Measurements from ENCODE around the gene PLRG1. TPM values are rescaled to one million over a fixed set of nuclear protein-coding genes. Genes with fewer than 3 reads are reported as not detected.

PLRG1 gene
- total and polyA plus RNA-seq, 4 donors: 27.2 to 51.5 (median 29.9) TPM

DNA sequence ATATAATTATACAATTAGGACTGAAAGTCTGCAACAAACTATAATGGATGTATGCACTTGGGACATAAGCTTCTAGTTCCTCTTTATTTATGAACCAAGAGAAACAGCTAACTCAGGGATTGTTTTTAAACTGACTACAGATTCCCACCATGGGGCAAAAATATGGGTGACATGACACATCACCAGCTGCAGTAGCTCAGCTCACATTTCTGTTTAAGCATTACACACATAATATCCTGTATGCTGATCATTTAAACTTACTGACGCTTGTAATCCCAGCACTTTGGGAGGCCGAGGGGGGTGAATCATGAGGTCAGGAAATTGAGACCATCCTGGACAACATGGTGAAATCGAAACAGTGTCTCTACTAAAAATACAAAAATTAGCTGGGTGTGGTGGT, 24.1 kb upstream of the PLRG1 start:
- Histone ChIP-seq H3K4me3 (ENCODE audit: low read depth in 1 of 3, low read length in 3 of 3) (no peak overlapping the region), H3K4me1 (ENCODE audit: control insufficient read depth in 4 of 4, insufficient read depth in 4 of 4, low read length in 3 of 4) (peaks cover 1 to 22% (median 19%) of the 10 kb centered on the region in 4 donors), H3K9me3 (ENCODE audit: control insufficient read depth in 4 of 4, low read length in 3 of 4) (no peaks in the 10 kb centered on the region), H3K27ac (ENCODE audit: low read depth in 1 of 2, low read length in 2 of 2) (no peak overlapping the region), H3K36me3 (ENCODE audit: control insufficient read depth in 4 of 4, insufficient read depth in 3 of 4, low read depth in 1 of 4, low read length in 3 of 4) (peaks cover 0 to 11% (median 0%) of the 10 kb centered on the region in 4 donors), H3K27me3 (ENCODE audit: control insufficient read depth in 4 of 4, insufficient read depth in 4 of 4, low read length in 3 of 4) (no peaks in the 10 kb centered on the region), H3K9ac (ENCODE audit: low read depth in 1 of 2, low read length in 2 of 2) (no peak overlapping the region)
- WGBS: 88% methylated on average over 3 of the region's 3 CpGs
- no peak for TF ChIP-seq RAD21 (IDR thresholded peaks at IDR 0.05)
- DNase-seq (ENCODE audit: low spot score): no peak

- no peak for DNase-seq (ENCODE audit: low spot score)
- Histone ChIP-seq H3K27ac (ENCODE audit: low read depth in 1 of 2, low read length in 2 of 2) (peak overlapping the region; percentile 10 to 62), H3K27me3 (ENCODE audit: control insufficient read depth in 4 of 4, insufficient read depth in 4 of 4, low read length in 3 of 4) (no peaks in the 10 kb centered on the region), H3K9me3 (ENCODE audit: control insufficient read depth in 4 of 4, low read length in 3 of 4) (no peaks in the 10 kb centered on the region), H3K4me3 (ENCODE audit: low read depth in 1 of 3, low read length in 3 of 3) (no peak overlapping the region), H3K9ac (ENCODE audit: low read depth in 1 of 2, low read length in 2 of 2) (no peak overlapping the region), H3K36me3 (ENCODE audit: control insufficient read depth in 4 of 4, insufficient read depth in 3 of 4, low read depth in 1 of 4, low read length in 3 of 4) (peaks cover 0 to 18% (median 2%) of the 10 kb centered on the region in 4 donors), H3K4me1 (ENCODE audit: control insufficient read depth in 4 of 4, insufficient read depth in 4 of 4, low read length in 3 of 4) (peaks cover 0 to 18% (median 16%) of the 10 kb centered on the region in 4 donors)
- TF ChIP-seq GABPA (IDR thresholded peaks at IDR 0.05 in 1 of 2, conservative IDR thresholded peaks at IDR 0.05 in 1 of 2) (no peak), ZBTB33 (IDR thresholded peaks at IDR 0.05) (peak; percentile 15), NR2F2 (IDR thresholded peaks at IDR 0.05) (peak; percentile 8), RXRA (IDR thresholded peaks at IDR 0.05) (peak in 1 of 2 donors; percentile 22), JUND (IDR thresholded peaks at IDR 0.05) (peak in 1 of 2 donors; percentile 56)
- 44% methylated on average over 5 of the region's 5 CpGs for WGBS
These were observed 23.1 kb upstream of the PLRG1 start for GRCh38 chr4:154573190-154573870.

DNA sequence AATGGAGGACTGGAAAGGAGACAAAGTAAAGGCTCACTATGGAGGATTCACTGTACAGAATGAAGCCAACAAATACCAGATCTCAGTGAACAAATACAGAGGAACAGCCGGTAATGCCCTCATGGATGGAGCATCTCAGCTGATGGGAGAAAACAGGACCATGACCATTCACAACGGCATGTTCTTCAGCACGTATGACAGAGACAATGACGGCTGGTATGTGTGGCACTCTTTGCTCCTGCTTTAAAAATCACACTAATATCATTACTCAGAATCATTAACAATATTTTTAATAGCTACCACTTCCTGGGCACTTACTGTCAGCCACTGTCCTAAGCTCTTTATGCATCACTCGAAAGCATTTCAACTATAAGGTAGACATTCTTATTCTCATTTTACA, 19.4 kb upstream of the PLRG1 start:
- H3K9me3 ChIP-seq (ENCODE audit: control insufficient read depth in 4 of 4, low read length in 3 of 4): no peaks in the 10 kb centered on the region
- H3K4me3 ChIP-seq (ENCODE audit: low read depth in 1 of 3, low read length in 3 of 3): no peak overlapping the region
- H3K9ac ChIP-seq (ENCODE audit: low read depth in 1 of 2, low read length in 2 of 2): no peak overlapping the region
- no peak for DNase-seq (ENCODE audit: low spot score)
- H3K4me1 ChIP-seq (ENCODE audit: control insufficient read depth in 4 of 4, insufficient read depth in 4 of 4, low read length in 3 of 4): peaks cover 0 to 10% (median 0%) of the 10 kb centered on the region in 4 donors
- H3K27ac ChIP-seq (ENCODE audit: low read depth in 1 of 2, low read length in 2 of 2): peak overlapping the region; percentile 4 to 26
- H3K36me3 ChIP-seq (ENCODE audit: control insufficient read depth in 4 of 4, insufficient read depth in 3 of 4, low read depth in 1 of 4, low read length in 3 of 4): peaks cover 5 to 34% (median 26%) of the 10 kb centered on the region in 4 donors
- TF ChIP-seq GABPA (IDR thresholded peaks at IDR 0.05 in 1 of 2, conservative IDR thresholded peaks at IDR 0.05 in 1 of 2): no peak
- no peak for TF ChIP-seq ZBTB33 (IDR thresholded peaks at IDR 0.05)
- TF ChIP-seq, protein P1, sequence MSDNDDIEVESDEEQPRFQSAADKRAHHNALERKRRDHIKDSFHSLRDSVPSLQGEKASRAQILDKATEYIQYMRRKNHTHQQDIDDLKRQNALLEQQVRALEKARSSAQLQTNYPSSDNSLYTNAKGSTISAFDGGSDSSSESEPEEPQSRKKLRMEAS (IDR thresholded peaks at IDR 0.05): no peak
- TF ChIP-seq JUND (IDR thresholded peaks at IDR 0.05): no peak
- no peak for TF ChIP-seq FOXA2 (IDR thresholded peaks at IDR 0.05)
- TF ChIP-seq EGR1 (IDR thresholded peaks at IDR 0.05; ENCODE audit: low read depth in 2 of 2): no peak
- TF ChIP-seq, protein P2, sequence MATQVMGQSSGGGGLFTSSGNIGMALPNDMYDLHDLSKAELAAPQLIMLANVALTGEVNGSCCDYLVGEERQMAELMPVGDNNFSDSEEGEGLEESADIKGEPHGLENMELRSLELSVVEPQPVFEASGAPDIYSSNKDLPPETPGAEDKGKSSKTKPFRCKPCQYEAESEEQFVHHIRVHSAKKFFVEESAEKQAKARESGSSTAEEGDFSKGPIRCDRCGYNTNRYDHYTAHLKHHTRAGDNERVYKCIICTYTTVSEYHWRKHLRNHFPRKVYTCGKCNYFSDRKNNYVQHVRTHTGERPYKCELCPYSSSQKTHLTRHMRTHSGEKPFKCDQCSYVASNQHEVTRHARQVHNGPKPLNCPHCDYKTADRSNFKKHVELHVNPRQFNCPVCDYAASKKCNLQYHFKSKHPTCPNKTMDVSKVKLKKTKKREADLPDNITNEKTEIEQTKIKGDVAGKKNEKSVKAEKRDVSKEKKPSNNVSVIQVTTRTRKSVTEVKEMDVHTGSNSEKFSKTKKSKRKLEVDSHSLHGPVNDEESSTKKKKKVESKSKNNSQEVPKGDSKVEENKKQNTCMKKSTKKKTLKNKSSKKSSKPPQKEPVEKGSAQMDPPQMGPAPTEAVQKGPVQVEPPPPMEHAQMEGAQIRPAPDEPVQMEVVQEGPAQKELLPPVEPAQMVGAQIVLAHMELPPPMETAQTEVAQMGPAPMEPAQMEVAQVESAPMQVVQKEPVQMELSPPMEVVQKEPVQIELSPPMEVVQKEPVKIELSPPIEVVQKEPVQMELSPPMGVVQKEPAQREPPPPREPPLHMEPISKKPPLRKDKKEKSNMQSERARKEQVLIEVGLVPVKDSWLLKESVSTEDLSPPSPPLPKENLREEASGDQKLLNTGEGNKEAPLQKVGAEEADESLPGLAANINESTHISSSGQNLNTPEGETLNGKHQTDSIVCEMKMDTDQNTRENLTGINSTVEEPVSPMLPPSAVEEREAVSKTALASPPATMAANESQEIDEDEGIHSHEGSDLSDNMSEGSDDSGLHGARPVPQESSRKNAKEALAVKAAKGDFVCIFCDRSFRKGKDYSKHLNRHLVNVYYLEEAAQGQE (IDR thresholded peaks at IDR 0.05): no peak
- WGBS: 53% methylated on average over 5 of the region's 5 CpGs
- no peaks in the 10 kb centered on the region for H3K27me3 ChIP-seq (ENCODE audit: control insufficient read depth in 4 of 4, insufficient read depth in 4 of 4, low read length in 3 of 4)

Measured in liver (tissue), 9 donors.